Stimulated activated CD4-positive, alpha-beta T cell treated with anti-CD3 and anti-CD28 coated beads, Interleukin-12 subunit alpha, Interleukin-12 subunit beta, amount 100 ng/mL, for 48 hours (primary cell): ENCODE measurements around the gene KBTBD12.

Source experiments
- DNase-seq, 3 donors: peaks; one replicate each; pipeline ENCODE4 v3.0.0-alpha.2; 2020; ENCODE audit warnings: low read depth in 2 of 3, low spot score in 1 of 3

Gene KBTBD12

GRCh38 chr3:127984241-127984975 is 69.4 kb downstream of the KBTBD12 start:
- no peak for DNase-seq

GRCh38 chr3:127985216-127985615 is 70.2 kb downstream of the KBTBD12 start:
- no peak for DNase-seq

- DNase-seq = no peak
These were observed 70.7 kb downstream of the KBTBD12 start for GRCh38 chr3:127985655-127986225.

- DNase-seq = no peak
These were observed 71.8 kb downstream of the KBTBD12 start for GRCh38 chr3:127986803-127987202.

GRCh38 chr3:127987309-127987995 is 72.4 kb downstream of the KBTBD12 start:
- no peak for DNase-seq

GRCh38 chr3:127988770-127989557 is 73.9 kb downstream of the KBTBD12 start:
- no peak for DNase-seq

- no peak for DNase-seq
These were observed 75.0 kb downstream of the KBTBD12 start for GRCh38 chr3:127990051-127990450.

- DNase-seq = no peak
These were observed 75.4 kb downstream of the KBTBD12 start for GRCh38 chr3:127990461-127990860.

GRCh38 chr3:127991251-127991650 is 76.2 kb downstream of the KBTBD12 start:
- no peak for DNase-seq

GRCh38 chr3:127991681-127992080 is 76.6 kb downstream of the KBTBD12 start:
- no peak for DNase-seq

- DNase-seq = no peak
These were observed 77.1 kb downstream of the KBTBD12 start for GRCh38 chr3:127992127-127992526.

- no peak for DNase-seq
These were observed 79.0 kb downstream of the KBTBD12 start for GRCh38 chr3:127994011-127994410.

- DNase-seq = no peak
These were observed 82.0 kb downstream of the KBTBD12 start for GRCh38 chr3:127997016-127997415.

GRCh38 chr3:127997961-127998360 is 82.9 kb downstream of the KBTBD12 start:
- DNase-seq = no peak

GRCh38 chr3:127998596-127998995 is 83.6 kb downstream of the KBTBD12 start:
- no peak for DNase-seq

GRCh38 chr3:127999509-128000106 is 84.6 kb downstream of the KBTBD12 start:
- DNase-seq = no peak

- DNase-seq = no peak
These were observed 86.5 kb downstream of the KBTBD12 start for GRCh38 chr3:128001576-128001975.

GRCh38 chr3:128004661-128005060 is 89.6 kb downstream of the KBTBD12 start:
- no peak for DNase-seq

GRCh38 chr3:128006061-128007032 is 91.3 kb downstream of the KBTBD12 start:
- no peak for DNase-seq

GRCh38 chr3:128007033-128007424 is 92.0 kb downstream of the KBTBD12 start:
- DNase-seq = no peak
